GM18868 (cell line): ENCODE data around the gene DHPS.
"Not testable (repeated sequence)": the region's sequence is repeated elsewhere in the genome, so short reads cannot be mapped to it uniquely, and the experiment has no call there.

Source experiments
- ATAC-seq: cut with Tn5 transposase; IDR thresholded peaks from one replicate; pipeline ENCODE4 v1.9.1; 2021; ENCODE audit warnings: mild to moderate bottlenecking, moderate library complexity; ENCODE audit not compliant: unreplicated experiment

Gene DHPS

GRCh38 chr19:12647490-12648071, 34.1 kb downstream of the DHPS start:
- ATAC-seq, result no peak

GRCh38 chr19:12647047-12647446, 34.6 kb downstream of the DHPS start:
- ATAC-seq, result no peak

- no peak for ATAC-seq
Observed at GRCh38 chr19:12646551-12646950, 35.1 kb downstream of the DHPS start.

- not testable (repeated sequence) for ATAC-seq
Observed at GRCh38 chr19:12643716-12644115, 38.0 kb downstream of the DHPS start.

GRCh38 chr19:12642506-12642905, 39.2 kb downstream of the DHPS start:
- ATAC-seq, result no peak

- no peak for ATAC-seq
Observed at GRCh38 chr19:12641456-12641855, 40.2 kb downstream of the DHPS start.

GRCh38 chr19:12639901-12640613, 41.6 kb downstream of the DHPS start:
- ATAC-seq, result no peak

GRCh38 chr19:12638611-12639182, 43.0 kb downstream of the DHPS start:
- no peak for ATAC-seq

- no peak for ATAC-seq
Observed at GRCh38 chr19:12636631-12637030, 45.0 kb downstream of the DHPS start.

- no peak for ATAC-seq
Observed at GRCh38 chr19:12629215-12629614, 52.5 kb downstream of the DHPS start.

- ATAC-seq, result no peak
Observed at GRCh38 chr19:12628040-12629022, 53.3 kb downstream of the DHPS start.

- no peak for ATAC-seq
Observed at GRCh38 chr19:12626958-12627357, 54.7 kb downstream of the DHPS start.
